Hepatic stellate cell (primary cell): ENCODE measurements around the gene TCIRG1.

Experiments used
- DNase-seq: peaks from one replicate; pipeline ENCODE4 v3.0.0; 2011; ENCODE audit warnings: low spot score

TCIRG1 gene

DNA sequence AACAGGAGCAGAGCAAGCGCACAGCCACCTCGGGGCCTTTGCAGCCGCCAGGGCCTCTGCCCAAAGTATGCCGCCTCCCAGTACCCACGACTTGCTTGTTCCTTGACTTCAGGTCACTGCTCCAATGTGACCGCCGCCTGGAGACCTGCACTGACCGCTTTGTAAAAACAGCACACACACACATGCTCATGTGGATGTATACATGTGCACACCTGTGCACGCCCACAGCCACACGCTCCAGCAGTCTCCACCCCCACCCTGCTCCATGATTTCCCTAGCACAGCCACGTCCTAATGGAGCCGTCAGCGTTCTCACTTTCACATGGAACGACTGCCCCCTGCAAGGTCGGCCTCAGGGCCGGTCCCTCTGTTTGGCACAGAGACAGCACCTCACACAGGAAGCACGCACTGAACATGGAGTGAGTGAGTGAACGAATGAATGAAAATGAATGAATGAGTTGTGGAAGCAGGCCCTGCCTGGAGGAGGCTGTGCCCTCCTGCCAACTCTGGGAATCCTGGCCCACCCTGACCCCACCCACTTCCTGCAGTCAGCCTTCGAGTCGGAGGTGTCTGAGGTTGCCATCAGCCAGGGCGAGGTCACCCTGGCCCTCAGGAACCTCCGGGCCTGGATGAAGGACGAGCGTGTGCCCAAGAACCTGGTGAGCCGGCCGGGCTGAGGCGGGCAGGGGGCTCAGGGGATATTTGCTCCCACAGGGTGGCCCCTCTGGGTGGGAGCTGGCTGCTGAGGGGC, 20.7 kb upstream of the TCIRG1 start:
- no peak for DNase-seq

DNA sequence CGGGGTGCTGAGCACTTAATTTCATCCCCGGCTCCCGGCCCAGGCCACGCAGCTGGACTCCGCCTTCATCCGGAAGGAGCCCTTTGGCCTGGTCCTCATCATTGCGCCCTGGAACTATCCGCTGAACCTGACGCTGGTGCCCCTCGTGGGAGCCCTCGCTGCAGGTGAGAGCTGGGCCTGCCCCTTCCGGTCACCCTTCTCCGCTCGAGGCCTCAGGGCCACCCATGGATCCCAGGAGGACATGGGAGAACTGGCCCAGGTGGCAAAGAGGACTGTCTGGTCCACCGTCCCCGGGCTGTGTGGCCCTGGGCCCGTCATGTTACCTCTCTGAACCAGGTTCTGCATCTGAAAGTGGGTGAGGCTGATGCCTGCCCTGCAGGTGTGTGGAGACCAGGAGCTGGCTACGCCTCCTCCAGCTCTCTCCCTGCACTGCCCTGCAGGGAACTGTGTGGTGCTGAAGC, 20.1 kb upstream of the TCIRG1 start:
- DNase-seq, result no peak

DNA sequence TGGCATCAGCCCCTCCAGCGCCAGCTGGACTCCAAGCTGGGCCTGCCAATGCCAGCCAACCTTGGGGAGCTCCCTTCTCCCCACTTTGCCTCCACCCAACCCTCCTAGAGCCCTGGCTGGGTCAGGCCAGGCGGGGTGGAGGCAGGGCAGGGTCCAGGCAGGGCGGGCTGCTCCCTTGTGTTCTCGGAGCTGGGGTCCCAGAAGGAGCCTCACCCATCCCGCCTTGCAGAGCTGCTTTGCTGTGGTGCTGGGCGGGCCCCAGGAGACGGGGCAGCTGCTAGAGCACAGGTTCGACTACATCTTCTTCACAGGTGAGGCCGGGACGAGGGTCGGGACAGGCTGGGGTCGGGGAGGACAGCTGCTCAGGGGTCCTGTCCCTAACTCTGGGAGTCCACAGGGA, 19.3 kb upstream of the TCIRG1 start:
- DNase-seq, result no peak

DNA sequence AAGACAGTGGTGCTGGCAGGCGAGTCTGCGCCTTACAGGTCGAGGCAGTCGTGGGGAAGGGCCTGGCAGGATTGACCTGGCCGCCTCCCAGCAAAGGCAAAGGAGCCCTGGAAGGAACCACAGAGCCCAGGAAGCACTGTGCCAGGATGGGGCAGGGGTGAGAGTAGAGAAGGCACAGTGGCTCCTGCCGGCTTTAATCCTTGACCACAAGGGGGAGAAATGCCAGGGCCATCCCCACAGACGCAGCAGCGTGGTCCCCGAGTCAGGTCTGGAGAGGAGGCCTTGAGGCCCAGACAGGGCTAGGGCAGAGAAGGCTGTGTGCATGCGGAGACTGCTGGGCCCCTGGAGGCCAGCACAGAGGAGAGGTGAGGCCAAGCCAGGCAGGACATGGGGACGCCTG, 18.2 kb upstream of the TCIRG1 start:
- DNase-seq, result no peak

DNA sequence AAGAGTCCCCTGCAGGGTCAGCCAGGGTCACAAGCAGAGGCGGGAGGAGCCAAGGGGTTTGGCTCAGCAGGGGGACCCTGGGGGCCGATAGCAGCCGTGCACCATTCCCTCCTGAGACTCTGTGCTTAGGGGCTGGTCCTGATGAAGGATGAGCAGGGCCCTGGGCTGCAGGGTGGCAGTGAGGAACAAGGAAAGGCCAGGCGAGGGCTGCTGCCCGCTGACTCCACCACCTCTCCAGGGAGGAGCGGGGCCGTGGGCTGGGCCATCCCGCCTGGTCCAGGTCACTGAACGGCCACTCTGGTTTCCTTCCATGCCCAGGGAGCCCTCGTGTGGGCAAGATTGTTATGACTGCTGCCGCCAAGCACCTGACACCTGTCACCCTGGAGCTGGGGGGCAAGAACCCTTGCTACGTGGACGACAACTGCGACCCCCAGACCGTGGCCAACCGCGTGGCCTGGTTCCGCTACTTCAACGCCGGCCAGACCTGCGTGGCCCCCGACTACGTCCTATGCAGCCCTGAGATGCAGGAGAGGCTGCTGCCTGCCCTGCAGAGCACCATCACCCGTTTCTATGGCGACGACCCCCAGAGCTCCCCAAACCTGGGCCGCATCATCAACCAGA, 17.5 kb upstream of the TCIRG1 start:
- DNase-seq, result no peak

DNA sequence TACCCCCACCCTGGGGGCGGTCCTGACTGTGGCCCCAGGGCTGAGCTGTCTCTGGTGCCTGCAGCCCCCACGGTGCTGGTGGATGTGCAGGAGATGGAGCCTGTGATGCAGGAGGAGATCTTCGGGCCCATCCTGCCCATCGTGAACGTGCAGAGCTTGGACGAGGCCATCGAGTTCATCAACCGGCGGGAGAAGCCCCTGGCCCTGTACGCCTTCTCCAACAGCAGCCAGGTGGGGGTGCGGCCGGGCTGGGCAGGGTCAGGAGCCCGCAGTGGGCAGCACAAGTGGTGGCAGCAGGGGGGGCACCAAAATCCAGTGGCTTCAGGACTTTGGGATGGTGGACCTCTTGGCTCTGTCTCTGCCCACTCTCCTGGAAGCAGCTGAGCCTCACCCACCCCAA, 16.3 kb upstream of the TCIRG1 start:
- no peak for DNase-seq

DNA sequence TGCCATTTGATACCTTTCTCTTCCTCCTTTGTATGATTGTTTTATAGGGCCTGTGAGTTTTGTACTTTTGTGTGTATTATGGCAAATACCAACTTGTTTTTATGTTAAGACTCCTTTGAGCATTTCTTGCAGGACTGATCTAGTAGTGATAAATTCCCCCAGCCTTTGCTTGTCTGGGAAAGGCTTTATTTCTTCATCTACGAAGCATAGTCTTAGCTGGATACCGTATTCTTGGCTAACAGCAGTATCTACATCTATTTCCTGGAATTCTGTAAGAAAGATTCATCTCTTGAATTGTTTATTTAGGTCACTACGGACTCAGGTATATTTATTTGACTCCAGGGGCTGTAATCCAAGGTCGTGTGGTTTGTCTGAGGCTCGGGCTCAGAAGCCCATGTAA, 14.3 kb upstream of the TCIRG1 start:
- no peak for DNase-seq

DNA sequence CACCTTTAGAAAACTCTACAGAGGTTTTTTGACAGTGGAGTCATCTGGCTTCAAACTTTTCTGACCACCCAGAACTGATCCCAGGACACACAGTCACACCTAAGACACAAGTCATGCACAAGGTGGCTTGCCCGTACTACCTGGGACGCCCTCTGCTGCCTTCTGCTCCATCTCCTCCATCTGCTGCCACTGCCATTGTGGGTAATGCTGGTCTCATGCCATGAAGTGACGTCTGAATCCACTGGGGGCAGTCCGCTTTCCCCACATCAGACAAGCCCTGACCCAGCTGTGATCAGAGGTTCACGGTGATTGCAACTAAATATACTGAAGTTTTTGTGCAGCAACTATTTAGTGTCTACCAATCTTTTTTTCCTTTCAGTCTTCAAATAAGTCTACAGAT, 13.8 kb upstream of the TCIRG1 start:
- no peak for DNase-seq

DNA sequence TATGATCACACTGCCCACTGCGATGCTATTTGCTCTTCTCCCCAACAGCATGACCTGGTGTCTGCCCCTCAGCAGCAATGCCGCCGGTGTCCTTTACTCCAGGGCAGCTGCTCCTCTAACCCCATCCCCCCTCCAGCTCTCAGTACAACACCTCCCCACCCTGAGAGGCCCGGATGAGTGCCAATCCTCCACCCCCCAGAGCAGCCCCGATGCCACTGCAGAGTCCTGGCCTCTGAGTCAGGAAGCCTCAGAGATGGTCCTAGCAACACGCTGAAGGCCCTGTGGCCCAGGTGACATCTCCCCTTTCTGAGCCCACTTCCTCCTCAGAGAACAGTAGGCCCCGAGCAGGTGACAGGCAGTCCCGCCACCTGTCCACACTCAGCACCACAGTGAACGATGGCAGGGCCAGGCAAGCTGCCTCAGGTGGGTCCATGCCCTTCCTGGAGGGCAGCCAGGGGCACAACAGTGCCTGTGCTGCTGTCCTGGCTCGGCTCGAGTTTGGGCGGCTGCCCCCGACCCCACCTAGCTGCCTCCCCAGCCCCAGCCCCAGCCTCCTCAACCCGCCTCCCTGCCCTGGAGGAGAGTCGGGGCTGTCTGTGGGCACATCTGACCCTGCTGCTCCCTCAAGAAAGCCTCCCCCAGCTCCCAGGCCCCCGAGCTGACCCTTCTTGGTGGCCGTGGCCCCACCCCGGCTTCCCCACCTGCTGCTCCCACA, 12.3 kb upstream of the TCIRG1 start:
- no peak for DNase-seq

DNA sequence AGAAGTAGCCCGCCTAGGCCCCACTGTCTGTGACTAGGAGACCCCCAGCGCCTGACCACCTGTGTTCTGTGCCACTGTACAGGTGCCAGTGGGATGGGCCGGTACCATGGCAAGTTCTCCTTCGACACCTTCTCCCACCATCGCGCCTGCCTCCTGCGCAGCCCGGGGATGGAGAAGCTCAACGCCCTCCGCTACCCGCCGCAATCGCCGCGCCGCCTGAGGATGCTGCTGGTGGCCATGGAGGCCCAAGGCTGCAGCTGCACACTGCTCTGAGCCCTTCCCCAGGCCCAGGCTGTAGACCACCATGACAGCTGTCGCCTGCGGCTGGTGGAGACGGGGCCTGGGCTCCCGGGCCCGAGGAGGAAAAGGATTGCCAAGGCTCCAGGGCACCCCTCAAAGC, 11.2 kb upstream of the TCIRG1 start:
- no peak for DNase-seq

DNA sequence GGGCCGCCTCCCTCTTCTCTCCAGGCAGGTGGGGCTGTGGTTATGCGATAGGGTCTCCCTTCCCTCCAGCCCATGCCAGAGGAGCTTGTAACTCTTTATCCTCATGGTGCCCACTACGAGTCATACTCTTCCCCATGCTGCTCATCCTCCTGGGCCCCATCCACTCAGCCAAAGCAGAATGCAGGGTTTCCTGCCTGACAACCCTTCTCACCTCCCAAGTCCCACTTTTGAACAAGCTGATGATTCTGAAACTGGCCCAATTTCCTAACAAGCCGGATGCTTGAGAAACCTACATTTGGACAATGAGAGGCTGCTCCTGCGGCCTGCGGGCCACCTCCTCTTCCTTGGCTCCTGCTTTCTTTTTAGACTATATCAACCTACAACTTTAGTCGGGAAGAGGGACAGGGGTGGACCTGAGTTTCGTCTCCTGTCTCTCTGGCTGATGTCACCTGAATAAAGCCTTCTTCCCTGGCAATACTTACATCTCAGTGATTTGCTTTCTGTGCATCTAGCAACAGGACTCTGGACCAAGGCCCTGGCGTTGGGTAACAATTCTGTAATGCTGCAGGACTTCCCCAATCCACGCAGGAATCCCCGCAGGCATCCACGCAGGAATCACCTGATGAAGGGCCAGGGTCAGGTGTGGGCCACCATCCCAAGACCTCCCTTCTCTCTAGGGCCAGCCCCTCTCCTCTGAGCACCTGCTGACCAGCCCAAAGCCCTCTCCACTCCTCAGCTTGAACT, 9.9 kb upstream of the TCIRG1 start:
- DNase-seq, result no peak

DNA sequence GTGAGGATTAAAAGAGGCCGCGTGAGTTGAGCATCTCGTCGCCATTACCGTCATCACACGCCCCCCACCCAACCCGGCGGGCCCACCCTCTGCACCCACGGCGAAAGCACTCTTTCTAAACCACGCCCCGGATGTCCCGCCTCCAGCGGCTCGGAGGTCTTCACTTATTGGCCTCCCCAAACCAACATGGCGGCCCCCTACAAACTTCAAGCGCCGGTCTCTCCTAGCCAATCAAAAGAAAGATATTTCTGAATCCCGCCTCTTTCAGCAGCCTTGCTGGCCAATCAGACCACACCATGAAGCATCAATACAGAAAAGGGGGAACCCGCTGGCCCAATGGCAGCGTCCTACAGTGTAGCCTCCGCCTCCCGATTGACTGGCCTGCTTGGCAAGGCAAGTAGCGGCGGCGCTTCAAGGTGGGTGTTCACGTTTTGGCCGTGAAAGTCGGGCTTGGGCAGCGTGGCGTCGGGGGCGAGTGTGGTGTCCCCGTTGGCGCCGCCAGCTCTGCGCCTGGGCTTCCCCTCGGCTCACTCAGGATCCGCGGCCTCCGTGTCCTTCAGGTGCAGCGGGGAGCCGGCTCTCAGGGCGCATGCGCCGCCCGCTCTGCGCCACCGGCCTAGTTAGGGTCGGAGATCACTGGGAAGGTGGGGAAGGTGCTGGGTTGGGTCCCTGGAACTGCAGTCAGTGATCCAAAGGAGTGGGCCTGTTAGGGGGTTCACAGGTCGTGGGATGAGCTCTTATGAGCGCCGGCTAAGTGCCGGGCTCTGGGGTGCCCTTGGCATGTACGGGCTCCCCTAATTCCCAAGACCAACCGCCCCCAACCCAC, 8.3 kb upstream of the TCIRG1 start, which contains the start of gene NDUFS8:
Gene NDUFS8, plus strand, starts transcription at position 364 of the 826 bp plus-strand sequence. CDS start 1,471 bp downstream, outside the sequence.
- DNase-seq, result peak; percentile 100

DNA sequence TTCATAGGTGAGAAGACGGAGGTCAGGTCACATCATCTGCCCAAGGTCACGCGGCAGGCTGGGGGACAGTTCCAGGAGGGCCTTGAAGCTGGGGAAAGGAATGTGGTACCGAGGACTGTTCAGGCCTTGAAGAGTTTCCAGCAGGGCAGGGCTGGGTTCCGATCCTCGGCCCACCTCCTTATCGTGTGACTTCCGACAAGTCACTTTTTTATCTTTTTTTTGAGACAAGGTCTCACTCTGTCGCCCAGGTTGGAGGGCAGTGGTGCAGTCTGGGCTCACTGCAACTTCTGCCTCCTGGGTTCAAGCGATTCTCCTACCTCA, 7.7 kb upstream of the TCIRG1 start:
- no peak for DNase-seq

DNA sequence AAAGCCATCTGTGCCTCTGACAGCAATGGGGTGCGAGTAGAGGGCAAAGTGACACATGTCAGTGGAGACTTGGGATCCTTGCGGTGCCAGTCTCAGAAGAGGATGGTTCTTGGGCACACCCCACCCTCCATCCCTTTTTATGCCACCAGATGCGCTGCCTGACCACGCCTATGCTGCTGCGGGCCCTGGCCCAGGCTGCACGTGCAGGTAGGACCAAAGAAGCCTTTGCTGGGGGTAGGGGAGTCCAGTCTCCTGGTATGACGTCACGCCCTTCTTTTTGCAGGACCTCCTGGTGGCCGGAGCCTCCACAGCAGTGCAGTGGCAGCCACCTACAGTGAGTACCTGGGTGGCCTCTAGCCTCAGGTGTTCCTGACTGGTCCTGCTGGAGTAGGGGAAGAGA, 6.8 kb upstream of the TCIRG1 start:
- no peak for DNase-seq

DNA sequence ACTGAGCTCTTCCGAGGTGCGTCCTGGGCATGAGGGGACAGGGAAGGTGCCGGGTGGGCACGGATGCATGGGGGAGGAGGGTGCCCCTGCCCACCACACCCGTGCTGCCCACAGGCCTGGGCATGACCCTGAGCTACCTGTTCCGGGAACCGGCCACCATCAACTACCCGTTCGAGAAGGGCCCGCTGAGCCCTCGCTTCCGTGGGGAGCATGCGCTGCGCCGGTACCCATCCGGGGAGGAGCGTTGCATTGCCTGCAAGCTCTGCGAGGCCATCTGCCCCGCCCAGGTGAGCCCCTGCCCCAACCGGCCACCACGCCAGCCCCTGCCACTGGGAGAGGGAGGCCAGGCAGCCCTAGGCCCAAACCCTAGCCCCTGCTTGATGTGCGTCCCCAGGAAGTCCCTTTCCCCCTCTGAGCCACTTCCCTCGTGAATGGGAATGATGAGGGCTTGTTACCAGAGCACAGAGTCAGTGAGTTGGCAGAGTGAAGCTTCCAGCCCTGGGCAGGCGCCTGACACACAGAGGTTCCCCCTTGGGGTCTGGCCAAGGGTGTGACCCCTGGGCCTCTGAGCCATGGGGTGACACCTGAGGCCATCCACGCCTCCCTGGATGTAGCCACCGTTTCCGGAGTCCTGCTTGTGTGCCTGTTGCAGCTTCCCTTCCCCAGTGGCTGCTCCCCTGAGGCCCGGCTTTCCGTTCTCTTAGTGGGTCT, 5.7 kb upstream of the TCIRG1 start:
- DNase-seq, result no peak

DNA sequence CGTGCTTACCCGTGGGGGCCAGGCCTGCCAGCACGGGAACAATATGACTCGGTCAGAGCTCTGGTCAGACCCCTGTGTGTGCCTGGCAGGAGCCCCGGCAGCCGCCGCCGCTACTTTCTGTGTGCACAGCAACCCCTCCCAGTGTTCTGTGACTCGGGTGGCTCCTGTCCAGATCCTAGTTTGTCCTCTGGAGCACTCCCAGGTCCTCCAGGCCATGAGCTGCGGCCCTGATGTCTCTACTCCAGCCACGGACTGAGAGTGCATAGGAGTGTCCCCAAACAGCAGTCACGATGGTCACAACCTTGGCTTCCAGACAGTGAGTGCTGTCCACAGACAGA, 5.1 kb upstream of the TCIRG1 start:
- DNase-seq, result no peak

DNA sequence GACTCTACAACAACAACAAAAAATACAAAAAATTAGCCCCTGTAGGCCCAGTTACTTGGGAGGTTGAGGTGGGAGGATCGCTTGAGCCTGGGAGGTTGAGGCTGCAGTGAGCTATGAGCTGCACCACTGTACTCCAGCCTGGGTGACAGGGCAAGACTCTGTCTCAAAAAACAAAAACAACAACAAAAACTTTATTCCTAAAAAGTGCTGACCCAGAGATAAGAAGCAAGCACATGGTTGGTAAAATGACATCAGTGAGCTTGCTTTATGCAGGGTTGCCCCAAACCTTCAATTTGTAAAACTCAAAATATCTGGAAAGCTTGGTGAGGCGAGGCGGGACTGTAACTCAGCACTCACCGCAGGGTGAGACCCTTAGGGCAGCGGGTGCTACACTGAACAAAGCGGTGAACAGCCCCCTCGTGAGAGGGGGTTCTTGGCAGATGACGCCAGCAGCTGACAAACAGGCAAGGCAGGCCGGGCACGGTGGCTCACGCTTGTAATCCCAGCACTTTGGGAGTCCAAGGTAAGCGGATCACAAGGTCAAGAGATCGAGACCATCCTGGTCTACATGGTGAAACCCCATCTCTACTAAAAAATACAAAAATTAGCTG, 3.5 kb upstream of the TCIRG1 start:
- DNase-seq, result no peak

DNA sequence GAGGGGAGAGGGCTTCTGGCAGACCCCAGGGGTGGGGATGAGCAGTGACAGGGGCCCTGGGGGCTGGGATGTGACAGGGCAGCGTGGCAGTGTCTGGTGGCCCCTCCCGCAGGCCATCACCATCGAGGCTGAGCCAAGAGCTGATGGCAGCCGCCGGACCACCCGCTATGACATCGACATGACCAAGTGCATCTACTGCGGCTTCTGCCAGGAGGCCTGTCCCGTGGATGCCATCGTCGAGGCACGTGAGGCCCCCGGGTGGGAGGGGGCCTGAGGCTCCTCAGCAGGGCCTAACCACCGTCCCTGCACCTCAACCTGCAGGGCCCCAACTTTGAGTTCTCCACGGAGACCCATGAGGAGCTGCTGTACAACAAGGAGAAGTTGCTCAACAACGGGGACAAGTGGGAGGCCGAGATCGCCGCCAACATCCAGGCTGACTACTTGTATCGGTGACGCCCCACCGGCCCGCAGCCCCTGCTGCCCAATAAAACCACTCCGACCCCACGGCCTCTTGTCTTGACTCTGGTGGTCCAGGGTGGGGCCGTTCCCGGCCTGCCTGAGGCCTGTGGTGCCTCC, 2.6 kb upstream of the TCIRG1 start:
- no peak for DNase-seq

DNA sequence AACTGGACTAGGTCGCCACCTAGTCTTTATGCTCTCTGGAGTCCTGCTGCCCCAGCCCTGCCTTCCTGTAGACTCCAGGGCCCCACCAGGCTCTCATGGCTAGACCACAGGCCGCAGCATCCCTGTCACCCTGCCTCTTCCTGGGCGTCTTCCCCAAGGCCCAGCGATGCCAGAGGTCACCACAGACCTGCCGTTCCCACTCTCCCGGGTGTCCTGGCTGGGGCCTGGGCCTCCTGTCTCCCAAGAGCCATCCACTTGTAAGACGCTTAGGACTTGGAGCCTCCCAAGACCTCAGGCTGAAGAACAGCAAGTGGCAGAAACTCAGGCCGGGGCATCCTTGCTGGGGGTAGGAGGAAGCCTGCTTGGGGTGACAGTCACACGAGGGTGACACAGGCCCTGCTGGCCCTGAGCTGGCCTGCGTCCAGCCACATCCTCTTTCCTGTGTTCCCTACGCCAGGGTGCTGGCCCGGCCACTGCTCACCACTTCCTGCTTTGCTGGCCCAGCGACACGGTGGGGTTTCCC, 2.0 kb upstream of the TCIRG1 start:
- no peak for DNase-seq
